AG09319 (cell line): ENCODE measurements around the gene MATN4.

ENCODE experiments used
- DNase-seq: peaks from one replicate; pipeline ENCODE4 v3.0.0-alpha.2; 2010; ENCODE audit warnings: low read depth; ENCODE audit errors: extremely low read depth
- TF ChIP-seq, protein P1 (sequence below): IDR thresholded peaks from 2 replicates; pipeline ENCODE4 v1.5.1; 2011; ENCODE audit warnings: low read depth, mild to moderate bottlenecking, inconsistent platforms, low read length, moderate library complexity

Gene MATN4

DNA sequence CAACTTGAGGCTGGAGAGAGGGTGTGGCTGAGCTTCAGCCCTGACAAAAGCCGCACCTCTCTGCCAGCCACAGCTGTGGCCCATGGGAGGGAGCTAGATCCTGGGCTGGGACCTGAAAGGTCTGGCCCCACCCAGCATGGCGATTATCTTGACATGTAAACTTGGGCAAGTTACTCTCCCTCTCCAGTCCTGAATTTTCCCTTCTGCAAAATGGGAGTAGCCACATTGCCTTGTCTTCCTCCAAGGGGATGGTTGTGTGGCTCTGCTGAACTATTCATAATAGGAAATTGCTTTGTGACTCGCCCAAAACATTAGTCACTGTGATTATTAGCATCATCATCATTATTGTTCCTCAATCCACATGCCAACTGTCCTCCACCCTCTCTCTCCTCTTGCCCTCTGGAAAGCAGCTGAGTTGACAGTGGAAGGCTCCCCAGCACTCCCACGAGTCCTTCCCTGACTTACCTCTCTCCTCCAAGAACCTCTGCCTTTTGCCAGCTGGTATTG is 24.5 kb downstream of the MATN4 start:
- TF ChIP-seq, protein P1, sequence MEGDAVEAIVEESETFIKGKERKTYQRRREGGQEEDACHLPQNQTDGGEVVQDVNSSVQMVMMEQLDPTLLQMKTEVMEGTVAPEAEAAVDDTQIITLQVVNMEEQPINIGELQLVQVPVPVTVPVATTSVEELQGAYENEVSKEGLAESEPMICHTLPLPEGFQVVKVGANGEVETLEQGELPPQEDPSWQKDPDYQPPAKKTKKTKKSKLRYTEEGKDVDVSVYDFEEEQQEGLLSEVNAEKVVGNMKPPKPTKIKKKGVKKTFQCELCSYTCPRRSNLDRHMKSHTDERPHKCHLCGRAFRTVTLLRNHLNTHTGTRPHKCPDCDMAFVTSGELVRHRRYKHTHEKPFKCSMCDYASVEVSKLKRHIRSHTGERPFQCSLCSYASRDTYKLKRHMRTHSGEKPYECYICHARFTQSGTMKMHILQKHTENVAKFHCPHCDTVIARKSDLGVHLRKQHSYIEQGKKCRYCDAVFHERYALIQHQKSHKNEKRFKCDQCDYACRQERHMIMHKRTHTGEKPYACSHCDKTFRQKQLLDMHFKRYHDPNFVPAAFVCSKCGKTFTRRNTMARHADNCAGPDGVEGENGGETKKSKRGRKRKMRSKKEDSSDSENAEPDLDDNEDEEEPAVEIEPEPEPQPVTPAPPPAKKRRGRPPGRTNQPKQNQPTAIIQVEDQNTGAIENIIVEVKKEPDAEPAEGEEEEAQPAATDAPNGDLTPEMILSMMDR = no peak

DNA sequence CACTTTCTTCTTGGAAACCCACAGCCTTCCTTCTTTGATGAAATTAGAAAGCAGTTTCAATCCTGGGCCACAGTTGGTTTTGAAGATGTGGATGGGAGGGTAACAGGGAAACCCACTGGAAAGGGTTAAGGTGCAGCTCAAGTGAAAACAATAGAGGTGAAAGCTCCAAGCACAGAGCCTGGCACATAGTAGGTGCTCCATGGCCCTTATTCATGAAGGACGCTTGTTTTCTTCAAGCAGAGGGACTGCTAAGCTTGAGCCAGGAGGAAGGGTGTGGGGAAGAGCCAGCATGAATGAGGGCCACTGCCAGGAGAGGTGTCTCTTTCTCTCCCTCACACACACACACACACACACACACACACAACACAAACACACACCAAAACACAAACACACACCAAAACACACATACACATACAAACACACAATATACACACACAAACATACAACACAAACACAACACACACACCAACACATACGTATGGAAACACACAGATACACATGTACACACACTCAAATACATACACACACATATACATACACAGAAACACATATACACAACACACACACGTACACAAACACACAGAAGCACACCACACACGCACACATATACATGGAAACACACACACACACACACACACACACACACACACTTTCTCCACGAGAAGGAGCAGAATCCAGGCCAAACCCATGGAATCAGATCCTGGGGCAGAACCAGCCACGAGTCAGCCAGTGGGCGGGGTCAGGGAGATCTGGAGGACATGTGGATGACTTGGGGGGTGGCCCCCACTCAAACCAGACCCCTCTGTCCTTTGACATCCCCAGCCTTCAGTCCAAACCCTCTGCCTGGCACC is 25.2 kb downstream of the MATN4 start:
- TF ChIP-seq, protein P1 = no peak
- DNase-seq = no peak

More for the DNA sequence above, 24.5 kb downstream of the MATN4 start:
- no peak for DNase-seq

DNA sequence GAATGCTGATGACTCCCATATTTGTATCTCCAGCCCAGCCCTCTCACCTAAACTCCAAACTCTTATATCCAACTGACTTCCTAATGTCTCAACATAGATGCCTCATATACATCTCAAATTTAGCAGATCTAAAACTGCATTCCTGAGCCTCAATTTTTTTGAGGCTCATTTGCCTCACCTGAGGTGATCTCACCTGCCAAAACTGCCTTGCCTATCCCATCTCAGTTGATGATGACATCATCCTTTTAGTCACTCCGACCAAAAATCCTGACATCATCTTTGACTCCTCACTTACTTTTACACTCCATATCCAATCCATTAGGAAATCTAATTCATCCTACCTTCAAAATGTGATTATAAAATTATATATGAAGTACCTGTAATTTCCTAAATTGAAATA is 28.1 kb downstream of the MATN4 start:
- TF ChIP-seq, protein P1 = no peak

DNA sequence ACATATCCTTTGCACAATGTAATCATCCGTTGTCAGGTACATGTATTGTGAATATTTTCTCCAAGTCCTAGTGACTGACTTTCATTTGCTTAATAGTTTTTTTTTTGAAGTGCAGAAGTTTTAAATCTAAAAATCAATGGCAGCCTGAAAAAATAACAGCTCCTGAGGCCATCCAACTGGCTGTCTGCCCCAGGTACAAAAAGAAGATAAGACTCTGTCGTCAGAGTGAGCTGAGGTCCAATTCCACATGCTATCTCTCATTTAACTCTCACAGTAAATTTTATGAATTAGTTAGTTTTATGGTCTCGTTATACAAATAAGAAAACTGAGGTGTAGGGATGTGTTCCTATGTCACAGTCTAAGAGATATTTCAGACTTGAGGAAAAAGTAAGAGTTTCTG is 32.8 kb downstream of the MATN4 start:
- DNase-seq = no peak

More for the DNA sequence above, 28.1 kb downstream of the MATN4 start:
- DNase-seq = no peak

DNA sequence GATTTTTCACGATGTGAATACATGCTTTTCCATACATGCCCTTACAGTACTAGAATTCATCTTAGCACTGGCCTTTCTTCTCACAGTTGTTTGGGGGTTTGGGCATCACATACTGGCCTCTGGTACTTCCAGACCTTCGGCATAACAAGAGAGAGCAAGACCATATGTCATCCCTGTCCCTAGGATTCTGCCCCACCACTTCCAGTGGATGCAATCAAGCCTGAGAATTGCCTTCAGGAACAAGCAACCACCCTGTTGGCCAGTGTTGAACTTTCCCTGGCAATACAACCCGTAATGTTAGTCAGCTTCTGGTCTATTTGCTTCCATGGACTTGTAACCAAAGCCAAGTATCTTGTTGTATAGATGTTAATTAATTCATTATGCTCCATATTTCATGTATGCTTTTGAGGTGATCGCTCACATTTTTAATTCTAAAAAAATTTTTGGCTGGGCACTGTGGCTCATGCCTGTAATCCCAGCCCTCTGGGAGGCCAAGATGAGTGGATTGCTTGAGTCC is 38.3 kb downstream of the MATN4 start:
- TF ChIP-seq, protein P1 = no peak
- DNase-seq = no peak

More for the DNA sequence above, 32.8 kb downstream of the MATN4 start:
- TF ChIP-seq, protein P1 = no peak

DNA sequence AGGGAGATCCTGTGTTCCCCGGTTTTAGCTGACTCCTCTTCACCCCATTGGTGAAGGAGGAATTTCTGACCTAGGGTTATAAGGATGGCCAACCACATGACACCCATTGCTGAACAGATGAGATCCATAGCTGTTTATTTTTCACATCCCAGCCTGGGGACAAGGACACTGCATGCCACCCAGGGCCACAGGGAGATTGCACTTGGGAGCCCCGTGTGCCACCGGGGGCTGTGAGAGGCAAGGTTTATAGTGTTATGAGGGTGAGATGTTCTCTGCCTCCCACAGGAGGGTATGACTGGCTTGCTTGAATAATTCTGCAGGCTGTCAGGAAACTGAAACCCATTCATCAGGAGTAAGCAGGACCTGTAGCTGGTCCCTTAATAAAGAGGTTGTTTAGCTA is 39.0 kb downstream of the MATN4 start:
- TF ChIP-seq, protein P1 = no peak
- no peak for DNase-seq

DNA sequence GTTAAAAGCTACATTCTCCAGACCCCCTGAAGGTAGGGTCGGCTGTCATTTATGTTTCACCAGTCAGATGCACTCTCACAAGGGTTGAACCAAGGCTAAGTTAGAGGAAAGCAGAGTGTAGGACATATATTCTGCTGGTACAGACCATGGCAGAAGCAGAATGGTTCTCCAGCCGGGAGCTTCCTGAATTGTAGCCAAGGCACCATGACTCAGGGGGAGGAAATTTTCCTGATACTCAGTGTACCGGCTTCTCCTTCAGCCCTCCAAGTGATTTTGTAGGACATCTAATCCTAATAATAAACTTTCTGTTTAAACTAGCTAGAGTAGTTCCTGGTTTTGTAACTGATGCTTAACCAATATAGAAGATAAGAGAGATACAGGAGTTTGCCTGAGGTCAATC is 39.6 kb downstream of the MATN4 start:
- TF ChIP-seq, protein P1 = no peak
- no peak for DNase-seq
